ENCODE data around the gene TFF2. TPM values are rescaled to one million over a fixed set of nuclear protein-coding genes. Genes with fewer than 3 reads are reported as not detected.

TFF2 gene
- total and polyA plus RNA-seq, 11 donors, result not detected

DNA sequence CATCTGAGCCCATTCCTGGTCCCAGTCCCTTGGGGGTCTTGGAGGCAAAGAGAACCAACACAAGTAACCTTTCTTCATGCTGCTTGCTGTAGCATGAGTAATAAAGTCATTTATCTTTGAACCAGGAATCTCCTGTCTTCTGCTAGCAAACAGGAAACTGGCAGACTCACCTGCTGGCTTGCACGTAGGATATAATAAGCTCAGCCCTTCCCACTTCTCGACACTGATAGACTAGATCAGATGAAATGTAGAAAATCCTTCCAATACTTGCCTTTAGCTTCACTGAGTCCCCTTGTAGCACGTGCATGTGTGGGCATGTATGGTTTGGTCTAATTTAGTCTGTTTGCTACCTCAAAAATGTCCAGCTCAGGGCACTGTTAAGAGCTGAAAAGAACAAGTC, 6.5 kb upstream of the TFF2 start:
- intact Hi-C loops (cut with DNase I), result no loop called here
- H3K4me3 ChIP-seq, result no peak overlapping the region
- DNase-seq, result no peak
- H3K9me3 ChIP-seq, result peaks cover 0 to 37% (median 11%) of the 10 kb centered on the region in 12 donors
- WGBS, 4 donors, result 50 to 60% (median 57%) methylated on average over 3 of the region's 3 CpGs
- H3K27me3 ChIP-seq, result peaks cover 0 to 15% (median 0%) of the 10 kb centered on the region in 9 donors
- no peak for ATAC-seq
- no peaks in the 10 kb centered on the region for H3K36me3 ChIP-seq
- H3K27ac ChIP-seq, result no peak overlapping the region
- H3K4me1 ChIP-seq, result no peaks in the 10 kb centered on the region
- TF ChIP-seq, protein P1, sequence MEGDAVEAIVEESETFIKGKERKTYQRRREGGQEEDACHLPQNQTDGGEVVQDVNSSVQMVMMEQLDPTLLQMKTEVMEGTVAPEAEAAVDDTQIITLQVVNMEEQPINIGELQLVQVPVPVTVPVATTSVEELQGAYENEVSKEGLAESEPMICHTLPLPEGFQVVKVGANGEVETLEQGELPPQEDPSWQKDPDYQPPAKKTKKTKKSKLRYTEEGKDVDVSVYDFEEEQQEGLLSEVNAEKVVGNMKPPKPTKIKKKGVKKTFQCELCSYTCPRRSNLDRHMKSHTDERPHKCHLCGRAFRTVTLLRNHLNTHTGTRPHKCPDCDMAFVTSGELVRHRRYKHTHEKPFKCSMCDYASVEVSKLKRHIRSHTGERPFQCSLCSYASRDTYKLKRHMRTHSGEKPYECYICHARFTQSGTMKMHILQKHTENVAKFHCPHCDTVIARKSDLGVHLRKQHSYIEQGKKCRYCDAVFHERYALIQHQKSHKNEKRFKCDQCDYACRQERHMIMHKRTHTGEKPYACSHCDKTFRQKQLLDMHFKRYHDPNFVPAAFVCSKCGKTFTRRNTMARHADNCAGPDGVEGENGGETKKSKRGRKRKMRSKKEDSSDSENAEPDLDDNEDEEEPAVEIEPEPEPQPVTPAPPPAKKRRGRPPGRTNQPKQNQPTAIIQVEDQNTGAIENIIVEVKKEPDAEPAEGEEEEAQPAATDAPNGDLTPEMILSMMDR (IDR thresholded peaks at IDR 0.05), result no peak
- no peak for TF ChIP-seq POLR2A (IDR thresholded peaks at IDR 0.05)

DNA sequence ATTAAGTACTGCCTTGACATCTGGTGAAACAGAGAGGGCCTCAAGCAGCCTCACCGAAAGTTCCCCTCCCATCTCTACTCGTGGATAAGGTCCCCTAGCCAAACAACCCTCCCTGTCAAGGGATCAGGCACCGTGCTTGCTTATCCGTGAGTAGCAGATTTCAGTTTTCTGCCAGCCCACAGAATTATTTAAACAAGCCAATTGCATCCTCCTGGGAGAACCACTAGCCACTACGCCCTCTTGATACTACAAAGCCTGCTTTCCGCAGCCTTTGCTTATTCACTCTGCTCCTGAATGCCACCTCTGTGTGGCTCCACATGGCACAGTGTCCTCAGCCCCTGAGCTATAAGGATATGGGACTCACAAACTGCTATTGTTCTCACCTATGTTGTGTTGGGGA, 5.9 kb upstream of the TFF2 start:
- 43 to 73% (median 55%) methylated on average over 6 of the region's 6 CpGs for WGBS, 4 donors
- Histone ChIP-seq H3K4me1 (no peaks in the 10 kb centered on the region), H3K36me3 (no peaks in the 10 kb centered on the region), H3K9me3 (peaks cover 0 to 37% (median 11%) of the 10 kb centered on the region in 12 donors), H3K4me3 (no peak overlapping the region), H3K27ac (no peak overlapping the region), H3K27me3 (peaks cover 0 to 15% (median 0%) of the 10 kb centered on the region in 9 donors)
- TF ChIP-seq, protein P1 (IDR thresholded peaks at IDR 0.05), result no peak
- no peak for TF ChIP-seq POLR2A (IDR thresholded peaks at IDR 0.05)
- ATAC-seq (no peak), DNase-seq (no peak)
- intact Hi-C loops (cut with DNase I), result no loop called here

DNA sequence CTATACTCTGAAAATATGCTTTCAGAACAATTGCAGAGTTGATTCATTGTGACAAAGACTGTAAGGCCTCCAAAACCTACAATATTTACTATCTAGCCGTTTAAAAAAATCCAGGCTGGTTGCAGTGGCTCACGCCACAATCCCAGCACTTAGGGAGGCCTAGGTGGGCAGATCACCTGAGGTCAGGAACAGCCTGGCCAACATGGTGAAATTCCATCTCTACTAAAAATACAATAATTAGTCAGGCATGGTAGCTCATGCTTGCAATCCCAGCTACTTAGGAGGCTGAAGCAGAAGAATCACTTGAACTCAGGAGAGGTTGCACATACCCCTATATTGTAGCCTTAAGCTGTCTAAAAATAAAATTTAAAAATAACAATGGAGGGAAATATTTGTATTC, 5.3 kb upstream of the TFF2 start:
- Histone ChIP-seq H3K27ac (no peak overlapping the region), H3K36me3 (no peaks in the 10 kb centered on the region), H3K4me3 (no peak overlapping the region), H3K4me1 (no peaks in the 10 kb centered on the region), H3K9me3 (peaks cover 0 to 37% (median 11%) of the 10 kb centered on the region in 12 donors), H3K27me3 (peaks cover 0 to 15% (median 0%) of the 10 kb centered on the region in 9 donors)
- no peak for ATAC-seq
- WGBS, 4 donors, result 83 to 96% (median 90%) methylated on average over 2 of the region's 2 CpGs
- intact Hi-C loops (cut with DNase I), result no loop called here
- TF ChIP-seq POLR2A (IDR thresholded peaks at IDR 0.05), result no peak
- TF ChIP-seq, protein P1 (IDR thresholded peaks at IDR 0.05), result no peak
- no peak for DNase-seq

DNA sequence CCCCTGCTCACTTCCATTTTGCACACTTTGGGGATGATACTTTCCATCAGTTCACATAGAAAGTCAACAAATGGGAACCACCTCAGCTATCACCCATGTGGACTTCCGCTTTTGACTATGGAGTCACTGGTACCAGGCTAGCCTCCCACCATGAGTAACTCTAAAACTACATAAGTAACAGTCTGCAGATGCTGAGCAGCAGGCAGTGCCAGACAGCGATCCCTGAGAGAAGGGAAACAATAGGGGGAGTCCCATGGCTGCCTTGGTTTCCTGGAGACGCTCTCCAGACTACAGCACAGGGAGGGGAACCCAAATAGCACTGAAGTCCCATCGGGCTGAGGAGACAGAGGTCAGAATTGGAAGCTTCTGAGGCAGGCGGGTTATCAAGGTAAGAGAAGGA, 2.8 kb upstream of the TFF2 start:
- Histone ChIP-seq H3K27ac (no peak overlapping the region), H3K4me3 (no peak overlapping the region), H3K9me3 (peaks cover 0 to 31% (median 11%) of the 10 kb centered on the region in 12 donors), H3K36me3 (no peaks in the 10 kb centered on the region), H3K27me3 (peaks cover 0 to 3% (median 0%) of the 10 kb centered on the region in 9 donors), H3K4me1 (no peaks in the 10 kb centered on the region)
- intact Hi-C loops (cut with DNase I), result loop anchor here in 1 of 10 donors (2.0 kb wide), 1 partner anchor 31 kb away; no protein-coding TSS in a partner anchor
- TF ChIP-seq POLR2A (IDR thresholded peaks at IDR 0.05), result no peak
- TF ChIP-seq, protein P1 (IDR thresholded peaks at IDR 0.05), result no peak
- WGBS, 4 donors, result 78 to 88% (median 79%) methylated on average over 5 of the region's 5 CpGs
- ATAC-seq (no peak), DNase-seq (no peak)
